Endothelial cell of umbilical vein (primary cell): Measurements from ENCODE around the gene RBM39. TPM values are rescaled to one million over a fixed set of nuclear protein-coding genes. Genes with fewer than 3 reads are reported as not detected.

Experiments used
- BruUV-seq: library from RNA; stranded (reverse); fragments of 400-500 nt; replicated peaks from 2 replicates; lab custom pipeline; 2021; lab: Mats Ljungman, UMichigan
- CTCF ChIA-PET: fragments of 300-600, 350-600 bp; sonication (Branson Sonifier 250); formaldehyde crosslinking; loops from one replicate; lab custom pipeline; 2021; ENCODE audit warnings: antibody characterized with exemption, inconsistent platforms; lab: Charles Lee
- POLR2A ChIA-PET: fragments of 300-600, 350-600 bp; sonication (Branson Sonifier 250); formaldehyde crosslinking; loops from one replicate; lab custom pipeline; 2021; ENCODE audit warnings: antibody characterized with exemption, inconsistent platforms; lab: Charles Lee
- DNase-seq: peaks from one replicate; pipeline ENCODE4 v3.0.0-alpha.2; 2011; ENCODE audit warnings: low read depth, low spot score
- FAIRE-seq: peaks from 2 replicates; lab custom pipeline; 2011; peaks lifted over from hg19 to GRCh38; lab: Jason Lieb, UNC
- H2AFZ ChIP-seq: 2 replicates; pipeline ENCODE4 v1.6.0; 2012; ENCODE audit warnings: low read depth, low read length, control low read depth, inconsistent platforms
- H3K27ac ChIP-seq: 2 replicates; pipeline ENCODE4 v1.5.1; 2011; ENCODE audit warnings: low read depth, mild to moderate bottlenecking, control low read depth, low read length, moderate library complexity; ENCODE audit not compliant: insufficient read depth
- H3K27me3 ChIP-seq, 2 experiments: 2 replicates each; pipeline versions ENCODE4 v1.6.0 to v1.6.1; 2011; ENCODE audit warnings: low read length in 2 of 2, mixed read lengths in 1 of 2; ENCODE audit not compliant: control insufficient read depth in 2 of 2, insufficient read depth in 2 of 2
- H3K36me3 ChIP-seq, 2 experiments: 2 replicates in 1 of 2; 3 replicates in 1 of 2; pipeline ENCODE4 v1.5.1; 2011; ENCODE audit warnings: low read length in 2 of 2, mild to moderate bottlenecking in 1 of 2, moderate library complexity in 1 of 2; ENCODE audit not compliant: control insufficient read depth in 2 of 2, insufficient read depth in 2 of 2; ENCODE audit errors: extremely low read depth in 1 of 2
- H3K4me1 ChIP-seq: 3 replicates; pipeline ENCODE4 v1.5.1; 2011; ENCODE audit warnings: mild to moderate bottlenecking, low read length; ENCODE audit not compliant: control insufficient read depth, insufficient read depth; ENCODE audit errors: extremely low read depth
- H3K4me2 ChIP-seq: 2 replicates; pipeline ENCODE4 v1.6.1; 2011; ENCODE audit warnings: low read length, control low read depth, mixed read lengths; ENCODE audit not compliant: insufficient read depth
- H3K4me3 ChIP-seq, 3 experiments: fragments of 200-600 bp in 1 of 3; sonication (generic), shearing (Covaris generic) in 1 of 3; replicated peaks in 1 of 3; 2 replicates each; pipeline ENCODE4 v1.5.1; 2011 to 2016; ENCODE audit warnings: control low read depth in 3 of 3, low read length in 3 of 3, mild to moderate bottlenecking in 2 of 3, inconsistent platforms in 1 of 3, low read depth in 1 of 3, moderate library complexity in 1 of 3; ENCODE audit not compliant: insufficient read depth in 1 of 3
- H3K79me2 ChIP-seq: 2 replicates; pipeline ENCODE4 v1.6.0; 2012; ENCODE audit warnings: low read length, inconsistent platforms; ENCODE audit not compliant: control insufficient read depth, insufficient read depth
- H3K9ac ChIP-seq: replicated peaks from 2 replicates; pipeline ENCODE3; 2011; ENCODE audit warnings: low read length, control low read depth; ENCODE audit not compliant: insufficient read depth; ENCODE audit errors: extremely low read depth
- H3K9me1 ChIP-seq: replicated peaks from 3 replicates; pipeline ENCODE4 v1.6.0; 2011; ENCODE audit warnings: mild to moderate bottlenecking, low read length; ENCODE audit not compliant: control insufficient read depth, insufficient read depth; ENCODE audit errors: extremely low read depth
- H3K9me3 ChIP-seq: replicated peaks from 2 replicates; pipeline ENCODE4 v1.5.1; 2012; ENCODE audit warnings: low read length, inconsistent platforms; ENCODE audit not compliant: control insufficient read depth, insufficient read depth
- H4K20me1 ChIP-seq: replicated peaks from 2 replicates; pipeline ENCODE3; 2011; ENCODE audit warnings: mild to moderate bottlenecking, low read length; ENCODE audit not compliant: control insufficient read depth, insufficient read depth; ENCODE audit errors: extremely low read depth
- EZH2 ChIP-seq: IDR thresholded peaks from 2 replicates; pipeline ENCODE4 v1.6.1; 2012; ENCODE audit warnings: borderline replicate concordance, low read depth, mild to moderate bottlenecking, moderate library complexity, low read length, inconsistent platforms; ENCODE audit not compliant: severe bottlenecking
- FOS ChIP-seq: IDR thresholded peaks from 2 replicates; pipeline ENCODE4 v1.6.1; 2011; ENCODE audit warnings: mild to moderate bottlenecking, low read length, moderate library complexity, borderline replicate concordance; ENCODE audit not compliant: insufficient read depth
- GATA2 ChIP-seq: IDR thresholded peaks from 2 replicates; pipeline ENCODE4 v1.7.0; 2011; ENCODE audit warnings: low read depth, mild to moderate bottlenecking, moderate library complexity, mixed read lengths, low read length; ENCODE audit not compliant: insufficient read length, insufficient read depth
- JUN ChIP-seq: IDR thresholded peaks from 2 replicates; pipeline ENCODE4 v1.6.1; 2011; ENCODE audit warnings: borderline replicate concordance, low read depth; ENCODE audit not compliant: insufficient read length, insufficient read depth
- MYC ChIP-seq: IDR thresholded peaks from one replicate; pipeline ENCODE4 v1.6.1; 2011; ENCODE audit warnings: mild to moderate bottlenecking, low read depth, low read length
- POLR2A ChIP-seq: IDR thresholded peaks from 2 replicates; pipeline ENCODE4 v1.6.1; 2012; ENCODE audit warnings: low read depth, mild to moderate bottlenecking, control low read depth, low read length
- POLR2AphosphoS5 ChIP-seq: IDR thresholded peaks from 2 replicates; pipeline ENCODE4 v1.6.1; 2012; ENCODE audit warnings: low read depth, mild to moderate bottlenecking, control low read depth, low read length, moderate library complexity; ENCODE audit not compliant: insufficient read depth
- dilution Hi-C: fragments of 300-500 bp; cut with MboI; formaldehyde crosslinking; loops from one replicate; pipeline ENCODE4 v1.15.0; 2019; ENCODE audit warnings: low sequenced_read_pairs; ENCODE audit not compliant: extremely low pct_ligation_motif_present
- intact Hi-C: fragments of 100-400 bp; cut with micrococcal nuclease; formaldehyde crosslinking; loops from one replicate; pipeline ENCODE4 v1.10.0; 2022
- polyA plus RNA-seq, 4 experiments: library from polyadenylated mRNA; depleted of rRNA in 3 of 4; stranded (reverse) in 3 of 4; unstranded in 1 of 4; fragments of >200 nt; gene quantifications; 2 replicates each; pipeline versions ENCODE4 v1.2.1 to v1.2.3, GENCODE V29; 2011 to 2012; ENCODE audit warnings: missing spikeins in 1 of 4
- total RNA-seq: library from RNA; stranded (reverse); gene quantifications from 2 replicates; pipeline ENCODE4 v1.2.3, GENCODE V29; 2021
- TF ChIP-seq, protein P1 (sequence below): IDR thresholded peaks from 2 replicates; pipeline ENCODE4 v1.6.1; 2011; ENCODE audit not compliant: insufficient read depth, insufficient read length
- TF ChIP-seq, protein P2 (sequence below), 2 donors: IDR thresholded peaks; 1 replicate in 1 of 2; 2 replicates in 1 of 2; pipeline ENCODE4 v1.5.1; 2011; ENCODE audit warnings: low read length in 2 of 2, mild to moderate bottlenecking in 2 of 2, moderate library complexity in 2 of 2, control low read depth in 1 of 2, inconsistent platforms in 1 of 2, low read depth in 1 of 2; ENCODE audit not compliant: insufficient read depth in 1 of 2; ENCODE audit errors: extremely low read depth in 1 of 2

Gene RBM39
- total and polyA plus RNA-seq, 2 donors (not counting 3 experiments of a cell fraction or from before 2014, with no cell fraction given): 106 to 309 TPM

DNA sequence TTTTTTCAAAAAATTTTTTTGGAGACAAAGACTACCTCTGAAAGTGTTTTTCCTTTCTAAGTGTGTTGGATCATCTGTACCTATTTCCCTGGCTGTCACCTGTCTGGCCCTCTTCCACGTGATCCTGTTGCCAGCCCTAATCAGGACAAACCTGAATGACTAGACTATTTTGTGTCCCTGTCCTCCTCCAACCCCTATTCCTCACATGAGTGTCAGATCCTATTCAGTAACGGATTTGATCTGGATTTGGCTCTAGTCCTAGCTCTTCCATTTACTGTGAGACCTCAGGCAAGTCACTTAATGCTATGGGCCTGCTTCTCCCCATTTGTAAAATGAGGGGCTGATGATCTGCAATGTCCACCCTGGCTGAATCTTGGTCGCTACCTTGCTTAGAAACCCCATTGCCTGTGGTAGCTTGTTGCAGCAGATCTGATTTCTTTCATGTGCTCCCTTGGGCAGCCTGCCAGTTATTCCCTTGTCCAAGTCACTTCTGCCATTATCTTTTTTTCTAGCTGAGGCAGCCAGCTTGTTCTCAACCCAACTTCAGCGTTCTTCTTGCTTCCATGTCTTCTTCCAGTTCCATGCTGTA lies 34.5 kb upstream of the RBM39 start:
- FAIRE-seq: peak; percentile 67
- no peak overlapping the region for H3K27ac ChIP-seq

More for the DNA sequence above, 34.5 kb upstream of the RBM39 start:
- Histone ChIP-seq H3K9me3 (no peaks in the 10 kb centered on the region), H3K36me3 (peaks cover 2% of the 10 kb centered on the region in 2 experiments), H3K9ac (no peak overlapping the region), H3K27me3 (no peaks in the 10 kb centered on the region), H2AFZ (no peak overlapping the region), H3K79me2 (peaks cover 78% of the 10 kb centered on the region), H3K4me1 (peaks cover 13% of the 10 kb centered on the region), H3K4me3 (no peak overlapping the region), H3K4me2 (no peak overlapping the region), H3K9me1 (no peaks in the 10 kb centered on the region), H4K20me1 (no peaks in the 10 kb centered on the region)
- ChIA-PET CTCF (interaction anchor here (0.8 to 1.4 kb wide), 3 partner anchors 20 to 107 kb away, joined by 4 read pairs; no protein-coding TSS in a partner anchor), POLR2A (interaction anchor here (0.6 to 0.9 kb wide), 2 partner anchors 22 to 34 kb away, joined by 3 to 8 read pairs; partner anchors contain the start of gene RBM39)
- dilution Hi-C loops (no loop called here), intact Hi-C loops (no loop called here)
- TF ChIP-seq, protein P1, sequence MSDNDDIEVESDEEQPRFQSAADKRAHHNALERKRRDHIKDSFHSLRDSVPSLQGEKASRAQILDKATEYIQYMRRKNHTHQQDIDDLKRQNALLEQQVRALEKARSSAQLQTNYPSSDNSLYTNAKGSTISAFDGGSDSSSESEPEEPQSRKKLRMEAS: no peak
- TF ChIP-seq POLR2AphosphoS5 (no peak), GATA2 (no peak), MYC (no peak), POLR2A (no peak), FOS (no peak), EZH2 (no peak), JUN (no peak)
- TF ChIP-seq, protein P2, sequence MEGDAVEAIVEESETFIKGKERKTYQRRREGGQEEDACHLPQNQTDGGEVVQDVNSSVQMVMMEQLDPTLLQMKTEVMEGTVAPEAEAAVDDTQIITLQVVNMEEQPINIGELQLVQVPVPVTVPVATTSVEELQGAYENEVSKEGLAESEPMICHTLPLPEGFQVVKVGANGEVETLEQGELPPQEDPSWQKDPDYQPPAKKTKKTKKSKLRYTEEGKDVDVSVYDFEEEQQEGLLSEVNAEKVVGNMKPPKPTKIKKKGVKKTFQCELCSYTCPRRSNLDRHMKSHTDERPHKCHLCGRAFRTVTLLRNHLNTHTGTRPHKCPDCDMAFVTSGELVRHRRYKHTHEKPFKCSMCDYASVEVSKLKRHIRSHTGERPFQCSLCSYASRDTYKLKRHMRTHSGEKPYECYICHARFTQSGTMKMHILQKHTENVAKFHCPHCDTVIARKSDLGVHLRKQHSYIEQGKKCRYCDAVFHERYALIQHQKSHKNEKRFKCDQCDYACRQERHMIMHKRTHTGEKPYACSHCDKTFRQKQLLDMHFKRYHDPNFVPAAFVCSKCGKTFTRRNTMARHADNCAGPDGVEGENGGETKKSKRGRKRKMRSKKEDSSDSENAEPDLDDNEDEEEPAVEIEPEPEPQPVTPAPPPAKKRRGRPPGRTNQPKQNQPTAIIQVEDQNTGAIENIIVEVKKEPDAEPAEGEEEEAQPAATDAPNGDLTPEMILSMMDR (IDR thresholded peaks at IDR 0.05; ENCODE audit: extremely low read depth in 1 of 2, insufficient read depth in 1 of 2, low read depth in 1 of 2, low read length in 2 of 2): no peak
- DNase-seq: peak; percentile 51
- BruUV-seq: no TSS peak
